WERI-Rb-1 (cell line): Measurements from ENCODE around the gene LIFR.
A peak's percentile ranks its signal among the peaks of the same experiment; 100 is the strongest.

Experiments used
- DNase-seq: peaks from one replicate; pipeline ENCODE4 v3.0.0-alpha.2; 2020
- H3K27ac ChIP-seq: fragments of 250-450 bp; sonication (Bioruptor Pico); 2 replicates; pipeline ENCODE4 v1.5.1; 2020; ENCODE audit warnings: mild to moderate bottlenecking, moderate library complexity
- H3K27me3 ChIP-seq: fragments of 250-450 bp; sonication (Bioruptor Pico); 2 replicates; pipeline ENCODE4 v1.5.1; 2021; ENCODE audit warnings: mild to moderate bottlenecking, low read depth, moderate library complexity; ENCODE audit not compliant: insufficient read depth, severe bottlenecking
- H3K36me3 ChIP-seq: fragments of 250-450 bp; sonication (Bioruptor Pico); 2 replicates; pipeline ENCODE4 v1.5.1; 2020; ENCODE audit warnings: mild to moderate bottlenecking, moderate library complexity
- H3K4me3 ChIP-seq: 2 replicates; pipeline ENCODE4 v1.5.1; 2011; ENCODE audit warnings: low read depth, mild to moderate bottlenecking, control low read depth, low read length
- H3K9me3 ChIP-seq: fragments of 250-450 bp; sonication (Bioruptor Pico); 2 replicates; pipeline ENCODE4 v1.5.1; 2021; ENCODE audit warnings: mild to moderate bottlenecking, moderate library complexity; ENCODE audit not compliant: severe bottlenecking
- CTCF ChIP-seq: IDR thresholded peaks from 2 replicates; pipeline ENCODE4 v1.5.1; 2011; ENCODE audit warnings: low read depth, mild to moderate bottlenecking, control low read depth, inconsistent platforms, low read length

Gene LIFR

DNA sequence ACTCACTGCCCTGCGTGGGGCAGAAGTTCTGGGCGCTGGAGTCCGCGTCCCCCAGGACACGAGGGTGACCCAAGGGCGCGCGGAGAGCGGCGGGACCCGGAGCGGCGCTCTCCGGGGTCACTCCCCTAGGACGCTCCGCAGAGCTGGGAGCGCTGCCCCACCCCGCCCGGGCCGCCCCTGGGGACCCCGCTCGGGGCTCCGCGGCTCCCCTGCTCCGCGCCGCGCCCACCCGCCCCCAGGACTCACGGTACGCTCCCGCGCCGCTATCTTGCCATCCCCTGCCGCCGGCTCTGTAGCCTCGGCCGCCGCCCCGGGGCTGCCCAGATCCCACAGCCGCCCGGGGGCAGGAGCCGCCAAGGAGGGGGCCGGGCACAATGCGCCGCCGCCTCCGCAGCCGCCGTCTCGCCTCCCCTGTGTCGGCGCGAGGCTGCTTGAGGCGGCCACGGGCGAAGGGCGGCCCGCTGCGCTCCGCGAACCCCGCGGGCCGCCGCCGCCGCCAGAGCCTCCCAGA lies 303 bp downstream of the LIFR start:
- Histone ChIP-seq H3K27ac (peak overlapping the region; percentile 52), H3K27me3 (no peaks in the 10 kb centered on the region), H3K4me3 (peak overlapping the region; percentile 67), H3K9me3 (no peaks in the 10 kb centered on the region), H3K36me3 (no peaks in the 10 kb centered on the region)
- no peak for DNase-seq
- no peak for TF ChIP-seq CTCF

DNA sequence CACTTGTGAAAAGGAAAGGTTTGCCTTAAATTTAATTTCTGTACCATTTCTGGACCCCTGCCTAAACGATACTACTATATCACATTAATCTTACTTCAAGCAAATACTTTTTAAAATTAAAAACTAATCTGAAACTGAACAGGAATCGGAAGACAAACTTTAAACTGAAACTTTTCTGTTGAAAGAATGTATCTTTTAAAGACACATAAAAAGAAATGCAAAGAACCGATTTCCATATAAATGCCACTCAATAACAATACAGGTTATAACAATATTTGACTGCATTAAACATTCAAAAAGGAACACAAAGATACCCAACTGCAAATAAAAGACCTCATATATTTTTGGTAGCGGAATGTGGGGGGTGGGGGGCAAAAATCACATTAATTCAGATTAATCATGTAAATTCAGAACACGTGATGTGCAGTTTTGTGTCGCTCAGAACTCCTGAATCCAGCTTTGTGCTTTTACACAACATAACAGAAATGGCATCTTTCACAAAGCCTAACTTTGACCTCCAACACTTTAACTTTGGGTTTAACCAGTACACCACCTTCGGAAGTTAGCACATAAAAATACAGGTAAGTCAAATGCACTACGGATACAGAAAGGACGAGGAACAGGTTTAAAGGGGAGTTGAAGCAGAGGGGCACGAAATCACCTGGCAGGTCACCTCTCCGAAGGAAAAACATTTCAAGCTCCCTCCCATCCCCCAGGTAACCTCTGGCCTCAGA lies 925 bp downstream of the LIFR start:
- DNase-seq: no peak

GRCh38 chr5:38554861-38555260 lies 1.6 kb downstream of the LIFR start:
- no peak for TF ChIP-seq CTCF
- no peak for DNase-seq
- H3K27me3 ChIP-seq: no peaks in the 10 kb centered on the region
- H3K9me3 ChIP-seq: no peaks in the 10 kb centered on the region
- H3K4me3 ChIP-seq: no peak overlapping the region
- no peak overlapping the region for H3K27ac ChIP-seq
- H3K36me3 ChIP-seq: no peaks in the 10 kb centered on the region

More for the DNA sequence above, 925 bp downstream of the LIFR start:
- peak overlapping the region; percentile 67 for H3K4me3 ChIP-seq
- no peaks in the 10 kb centered on the region for H3K36me3 ChIP-seq
- TF ChIP-seq CTCF: no peak
- no peak overlapping the region for H3K27ac ChIP-seq
- no peaks in the 10 kb centered on the region for H3K27me3 ChIP-seq
- H3K9me3 ChIP-seq: no peaks in the 10 kb centered on the region

- H3K4me3 ChIP-seq: no peak overlapping the region
- no peaks in the 10 kb centered on the region for H3K27me3 ChIP-seq
- no peak for DNase-seq
- H3K9me3 ChIP-seq: no peaks in the 10 kb centered on the region
- no peaks in the 10 kb centered on the region for H3K36me3 ChIP-seq
- TF ChIP-seq CTCF: no peak
- no peak overlapping the region for H3K27ac ChIP-seq
These were observed 2.0 kb downstream of the LIFR start for GRCh38 chr5:38554403-38554802.

DNA sequence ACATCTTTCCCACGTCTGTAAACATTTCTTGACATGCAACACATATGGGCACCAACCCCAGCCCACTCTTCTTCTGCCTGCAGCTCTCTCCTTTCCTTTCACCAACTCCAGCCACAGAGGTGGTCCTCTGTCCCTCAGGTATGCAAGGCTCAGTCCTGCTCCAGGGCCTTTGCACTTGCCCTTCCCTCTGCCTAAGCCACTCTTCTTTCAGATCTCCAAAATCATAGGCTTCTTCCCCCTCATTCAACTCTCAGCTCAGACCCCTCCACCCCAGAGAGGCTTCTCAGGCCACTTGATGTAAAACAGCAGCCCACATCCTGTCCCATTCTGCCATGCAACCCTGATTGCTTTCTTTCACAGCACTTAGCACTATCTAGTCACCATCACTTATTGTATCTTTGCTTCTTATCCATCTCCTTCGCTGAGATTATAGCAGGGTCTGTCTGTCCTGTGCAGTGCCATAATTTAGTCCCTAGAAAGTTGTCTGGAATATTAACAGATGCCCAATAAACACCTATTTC lies 3.4 kb downstream of the LIFR start:
- H3K27me3 ChIP-seq: no peaks in the 10 kb centered on the region
- no peaks in the 10 kb centered on the region for H3K36me3 ChIP-seq
- TF ChIP-seq CTCF: no peak
- H3K27ac ChIP-seq: no peak overlapping the region
- no peak overlapping the region for H3K4me3 ChIP-seq
- H3K9me3 ChIP-seq: no peaks in the 10 kb centered on the region
- no peak for DNase-seq
